GM23338 (cell line): ENCODE results near the gene AP4M1. TPM values are rescaled to one million over a fixed set of nuclear protein-coding genes. Genes with fewer than 3 reads are reported as not detected.

ENCODE experiments used
- ATAC-seq: fragments of 200-7000 bp; cut with Tn5 transposase; 3 replicates; pipeline ENCODE4 v1.9.1; 2020
- DNase-seq: peaks from one replicate; pipeline ENCODE4 v3.0.0-alpha.2; 2015; ENCODE audit warnings: low spot score
- H2AFZ ChIP-seq: fragments of 200-600 bp; sonication (generic); 2 replicates; pipeline ENCODE4 v1.8.0; 2016; ENCODE audit warnings: antibody characterized with exemption, mild to moderate bottlenecking, moderate library complexity
- H3F3A ChIP-seq: fragments of 200-600 bp; sonication (generic); replicated peaks from 2 replicates; pipeline ENCODE4 v1.8.0; 2017; ENCODE audit warnings: antibody characterized with exemption, mixed run types, low read depth
- H3K27ac ChIP-seq: fragments of 200-600 bp; sonication (generic); 2 replicates; pipeline ENCODE4 v1.6.1; 2016; ENCODE audit warnings: low read depth
- H3K27me3 ChIP-seq: fragments of 200-600 bp; sonication (generic); 2 replicates; pipeline ENCODE4 v1.8.0; 2016; ENCODE audit warnings: mild to moderate bottlenecking, mixed run types, moderate library complexity; ENCODE audit not compliant: insufficient read depth
- H3K36me3 ChIP-seq: fragments of 200-600 bp; sonication (generic); 2 replicates; pipeline ENCODE4 v1.8.0; 2016; ENCODE audit warnings: mild to moderate bottlenecking; ENCODE audit not compliant: insufficient read depth
- H3K4me1 ChIP-seq: fragments of 200-600 bp; sonication (generic); 2 replicates; pipeline ENCODE4 v1.8.0; 2016; ENCODE audit warnings: mild to moderate bottlenecking, moderate library complexity; ENCODE audit not compliant: insufficient read depth
- H3K4me2 ChIP-seq: fragments of 200-600 bp; sonication (generic); 2 replicates; pipeline ENCODE4 v1.7.1; 2017; ENCODE audit warnings: mixed run types
- H3K4me3 ChIP-seq: fragments of 200-600 bp; sonication (generic); 2 replicates; pipeline ENCODE4 v1.6.1; 2016; ENCODE audit warnings: mixed run types
- H3K79me2 ChIP-seq: fragments of 200-600 bp; sonication (generic); replicated peaks from 2 replicates; pipeline ENCODE4 v1.8.0; 2017; ENCODE audit warnings: mild to moderate bottlenecking; ENCODE audit not compliant: insufficient read depth
- H3K9me2 ChIP-seq: fragments of 200-600 bp; sonication (generic); 2 replicates; pipeline ENCODE4 v1.8.0; 2017; ENCODE audit not compliant: insufficient read depth
- H4K20me1 ChIP-seq: fragments of 200-600 bp; sonication (generic); replicated peaks from 2 replicates; pipeline ENCODE4 v1.8.0; 2017; ENCODE audit warnings: mild to moderate bottlenecking; ENCODE audit not compliant: insufficient read depth
- H3K27ac Mint-ChIP-seq: 2 replicates; pipeline ENCODE4 v1.8.0; 2020; ENCODE audit warnings: inconsistent platforms, mild to moderate bottlenecking, moderate library complexity, mixed read lengths
- H3K27me3 Mint-ChIP-seq: 3 replicates; pipeline ENCODE4 v1.8.0; 2022; ENCODE audit warnings: low read depth, mild to moderate bottlenecking, moderate library complexity, mixed read lengths, inconsistent platforms; ENCODE audit not compliant: insufficient read depth, poor library complexity
- H3K36me3 Mint-ChIP-seq: 3 replicates; pipeline ENCODE4 v1.8.0; 2021; ENCODE audit warnings: low read depth, mild to moderate bottlenecking, inconsistent platforms, moderate library complexity, mixed read lengths
- H3K4me1 Mint-ChIP-seq: 3 replicates; pipeline ENCODE4 v1.8.0; 2020; ENCODE audit warnings: mild to moderate bottlenecking, inconsistent platforms, mixed read lengths
- H3K4me3 Mint-ChIP-seq: 3 replicates; pipeline ENCODE4 v1.8.0; 2021; ENCODE audit warnings: moderate library complexity, mild to moderate bottlenecking, inconsistent platforms, mixed read lengths
- H3K9me3 Mint-ChIP-seq: 3 replicates; pipeline ENCODE4 v1.8.0; 2020; ENCODE audit warnings: moderate library complexity, mild to moderate bottlenecking, inconsistent platforms, mixed read lengths
- CREB1 ChIP-seq: fragments of 250-450 bp; sonication (Bioruptor Pico); IDR thresholded peaks from 2 replicates; pipeline ENCODE4 v1.5.0; 2020; ENCODE audit warnings: low read depth, mild to moderate bottlenecking, moderate library complexity
- EZH2 ChIP-seq: fragments of 200-600 bp; sonication (generic); IDR thresholded peaks from one replicate; pipeline ENCODE4 v1.8.0; 2017; ENCODE audit warnings: antibody characterized with exemption, mild to moderate bottlenecking, low read depth; ENCODE audit not compliant: unreplicated experiment
- EZH2phosphoT487 ChIP-seq: fragments of 200-600 bp; sonication (generic); IDR thresholded peaks from one replicate; pipeline ENCODE4 v1.8.1; 2018; ENCODE audit warnings: antibody characterized with exemption; ENCODE audit not compliant: unreplicated experiment
- JUNB ChIP-seq: IDR thresholded peaks from one replicate; pipeline ENCODE4 v1.6.1; 2016; ENCODE audit warnings: antibody characterized with exemption; ENCODE audit not compliant: unreplicated experiment
- NANOG ChIP-seq: IDR thresholded peaks from 2 replicates; pipeline ENCODE4 v1.6.1; 2016; ENCODE audit warnings: antibody characterized with exemption, borderline replicate concordance
- POLR2AphosphoS5 ChIP-seq: IDR thresholded peaks from 2 replicates; pipeline ENCODE4 v1.6.1; 2016; ENCODE audit warnings: antibody characterized with exemption, low read depth
- STAT1 ChIP-seq: IDR thresholded peaks from one replicate; pipeline ENCODE4 v1.6.1; 2016; ENCODE audit warnings: antibody characterized with exemption; ENCODE audit not compliant: unreplicated experiment
- ZNF114 ChIP-seq: fragments of 250-450 bp; sonication (Bioruptor Pico); IDR thresholded peaks from 2 replicates; pipeline ENCODE4 v1.5.0; 2020; ENCODE audit warnings: mild to moderate bottlenecking, moderate library complexity
- ZNF331 ChIP-seq: fragments of 250-450 bp; sonication (Bioruptor Pico); IDR thresholded peaks from 2 replicates; pipeline ENCODE4 v1.5.0; 2020; ENCODE audit warnings: low read depth, mild to moderate bottlenecking, moderate library complexity
- polyA plus RNA-seq: library from polyadenylated mRNA; unstranded; fragments of >200 nt; fragmentation: Nextera tagmentation; extraction: Ambion mirVana; gene quantifications from 2 replicates; pipeline ENCODE4 v1.2.1, GENCODE V29; 2016
- total RNA-seq: library from RNA; depleted of rRNA; stranded (reverse); fragments of >200 nt; shearing (Covaris generic); gene quantifications from 2 replicates; pipeline ENCODE4 v1.2.3, GENCODE V29; 2014
- TF ChIP-seq, protein P1 (sequence below): fragments of 250-450 bp; sonication (Bioruptor Pico); IDR thresholded peaks from 2 replicates; pipeline ENCODE4 v1.5.0; 2020; ENCODE audit warnings: mild to moderate bottlenecking, moderate library complexity
- TF ChIP-seq, protein P2 (sequence below), 2 experiments: fragments of 200-600 bp in 1 of 2; sonication (generic) in 1 of 2; conservative IDR thresholded peaks; 2 replicates each; pipeline versions ENCODE4 v1.5.1 to v1.6.1; 2016 to 2017; ENCODE audit warnings: antibody characterized with exemption in 2 of 2, low read depth in 2 of 2, mild to moderate bottlenecking in 2 of 2, moderate library complexity in 1 of 2
- TF ChIP-seq, protein P3 (sequence below): IDR thresholded peaks from 2 replicates; pipeline ENCODE4 v1.6.1; 2016; ENCODE audit warnings: antibody characterized with exemption
- TF ChIP-seq, protein P4 (sequence below): IDR thresholded peaks from one replicate; pipeline ENCODE4 v1.6.1; 2018; ENCODE audit warnings: antibody characterized with exemption; ENCODE audit not compliant: unreplicated experiment

Gene AP4M1
- total and polyA plus RNA-seq, 2 experiments from 2014 or later = 9.5 to 13.3 TPM

DNA sequence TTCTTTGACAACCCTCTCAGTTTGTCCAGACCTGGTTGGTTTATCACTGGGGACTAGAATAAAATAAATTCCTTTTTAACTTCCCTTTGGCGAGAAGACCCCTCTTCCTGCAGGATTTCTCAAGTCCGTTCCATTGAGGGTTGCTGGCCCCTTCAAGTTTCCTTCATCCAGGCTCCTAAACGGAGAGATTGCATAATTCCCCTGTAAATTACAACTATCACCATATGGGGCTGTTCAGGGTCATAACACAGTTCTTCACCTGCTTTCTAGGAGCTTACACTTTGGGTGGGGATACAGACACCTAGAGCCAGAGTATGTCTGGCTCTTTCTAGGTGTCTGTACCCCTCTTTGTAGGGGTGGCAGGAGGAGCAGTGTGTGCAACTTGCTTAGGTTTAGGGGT, 15.9 kb upstream of the AP4M1 start:
- H3K4me1 Mint-ChIP-seq = peaks cover 26% of the 10 kb centered on the region
- ATAC-seq = no peak
- Histone ChIP-seq H2AFZ (no peak overlapping the region), H3K27me3 (no peaks in the 10 kb centered on the region), H3K4me3 (no peak overlapping the region), H3K4me1 (peaks cover 14% of the 10 kb centered on the region), H4K20me1 (peaks cover under 1% of the 10 kb centered on the region; the same call in 1 of the 2 replicates), H3K79me2 (peaks cover 16% of the 10 kb centered on the region), H3F3A (peaks cover 23% of the 10 kb centered on the region; the same call in 1 of the 2 replicates), H3K4me2 (no peak overlapping the region), H3K9me2 (no peaks in the 10 kb centered on the region), H3K27ac (no peak overlapping the region), H3K36me3 (no peaks in the 10 kb centered on the region)
- DNase-seq = no peak
- no peak overlapping the region for H3K27ac Mint-ChIP-seq
- peaks cover 11% of the 10 kb centered on the region for H3K36me3 Mint-ChIP-seq
- H3K27me3 Mint-ChIP-seq = peaks cover 13% of the 10 kb centered on the region
- no peak overlapping the region for H3K4me3 Mint-ChIP-seq
- H3K9me3 Mint-ChIP-seq = peaks cover 3% of the 10 kb centered on the region; the same call in 1 of the 3 replicates
- no peak for TF ChIP-seq NANOG
- TF ChIP-seq STAT1 = no peak
- TF ChIP-seq EZH2 = no peak
- TF ChIP-seq, protein P1, sequence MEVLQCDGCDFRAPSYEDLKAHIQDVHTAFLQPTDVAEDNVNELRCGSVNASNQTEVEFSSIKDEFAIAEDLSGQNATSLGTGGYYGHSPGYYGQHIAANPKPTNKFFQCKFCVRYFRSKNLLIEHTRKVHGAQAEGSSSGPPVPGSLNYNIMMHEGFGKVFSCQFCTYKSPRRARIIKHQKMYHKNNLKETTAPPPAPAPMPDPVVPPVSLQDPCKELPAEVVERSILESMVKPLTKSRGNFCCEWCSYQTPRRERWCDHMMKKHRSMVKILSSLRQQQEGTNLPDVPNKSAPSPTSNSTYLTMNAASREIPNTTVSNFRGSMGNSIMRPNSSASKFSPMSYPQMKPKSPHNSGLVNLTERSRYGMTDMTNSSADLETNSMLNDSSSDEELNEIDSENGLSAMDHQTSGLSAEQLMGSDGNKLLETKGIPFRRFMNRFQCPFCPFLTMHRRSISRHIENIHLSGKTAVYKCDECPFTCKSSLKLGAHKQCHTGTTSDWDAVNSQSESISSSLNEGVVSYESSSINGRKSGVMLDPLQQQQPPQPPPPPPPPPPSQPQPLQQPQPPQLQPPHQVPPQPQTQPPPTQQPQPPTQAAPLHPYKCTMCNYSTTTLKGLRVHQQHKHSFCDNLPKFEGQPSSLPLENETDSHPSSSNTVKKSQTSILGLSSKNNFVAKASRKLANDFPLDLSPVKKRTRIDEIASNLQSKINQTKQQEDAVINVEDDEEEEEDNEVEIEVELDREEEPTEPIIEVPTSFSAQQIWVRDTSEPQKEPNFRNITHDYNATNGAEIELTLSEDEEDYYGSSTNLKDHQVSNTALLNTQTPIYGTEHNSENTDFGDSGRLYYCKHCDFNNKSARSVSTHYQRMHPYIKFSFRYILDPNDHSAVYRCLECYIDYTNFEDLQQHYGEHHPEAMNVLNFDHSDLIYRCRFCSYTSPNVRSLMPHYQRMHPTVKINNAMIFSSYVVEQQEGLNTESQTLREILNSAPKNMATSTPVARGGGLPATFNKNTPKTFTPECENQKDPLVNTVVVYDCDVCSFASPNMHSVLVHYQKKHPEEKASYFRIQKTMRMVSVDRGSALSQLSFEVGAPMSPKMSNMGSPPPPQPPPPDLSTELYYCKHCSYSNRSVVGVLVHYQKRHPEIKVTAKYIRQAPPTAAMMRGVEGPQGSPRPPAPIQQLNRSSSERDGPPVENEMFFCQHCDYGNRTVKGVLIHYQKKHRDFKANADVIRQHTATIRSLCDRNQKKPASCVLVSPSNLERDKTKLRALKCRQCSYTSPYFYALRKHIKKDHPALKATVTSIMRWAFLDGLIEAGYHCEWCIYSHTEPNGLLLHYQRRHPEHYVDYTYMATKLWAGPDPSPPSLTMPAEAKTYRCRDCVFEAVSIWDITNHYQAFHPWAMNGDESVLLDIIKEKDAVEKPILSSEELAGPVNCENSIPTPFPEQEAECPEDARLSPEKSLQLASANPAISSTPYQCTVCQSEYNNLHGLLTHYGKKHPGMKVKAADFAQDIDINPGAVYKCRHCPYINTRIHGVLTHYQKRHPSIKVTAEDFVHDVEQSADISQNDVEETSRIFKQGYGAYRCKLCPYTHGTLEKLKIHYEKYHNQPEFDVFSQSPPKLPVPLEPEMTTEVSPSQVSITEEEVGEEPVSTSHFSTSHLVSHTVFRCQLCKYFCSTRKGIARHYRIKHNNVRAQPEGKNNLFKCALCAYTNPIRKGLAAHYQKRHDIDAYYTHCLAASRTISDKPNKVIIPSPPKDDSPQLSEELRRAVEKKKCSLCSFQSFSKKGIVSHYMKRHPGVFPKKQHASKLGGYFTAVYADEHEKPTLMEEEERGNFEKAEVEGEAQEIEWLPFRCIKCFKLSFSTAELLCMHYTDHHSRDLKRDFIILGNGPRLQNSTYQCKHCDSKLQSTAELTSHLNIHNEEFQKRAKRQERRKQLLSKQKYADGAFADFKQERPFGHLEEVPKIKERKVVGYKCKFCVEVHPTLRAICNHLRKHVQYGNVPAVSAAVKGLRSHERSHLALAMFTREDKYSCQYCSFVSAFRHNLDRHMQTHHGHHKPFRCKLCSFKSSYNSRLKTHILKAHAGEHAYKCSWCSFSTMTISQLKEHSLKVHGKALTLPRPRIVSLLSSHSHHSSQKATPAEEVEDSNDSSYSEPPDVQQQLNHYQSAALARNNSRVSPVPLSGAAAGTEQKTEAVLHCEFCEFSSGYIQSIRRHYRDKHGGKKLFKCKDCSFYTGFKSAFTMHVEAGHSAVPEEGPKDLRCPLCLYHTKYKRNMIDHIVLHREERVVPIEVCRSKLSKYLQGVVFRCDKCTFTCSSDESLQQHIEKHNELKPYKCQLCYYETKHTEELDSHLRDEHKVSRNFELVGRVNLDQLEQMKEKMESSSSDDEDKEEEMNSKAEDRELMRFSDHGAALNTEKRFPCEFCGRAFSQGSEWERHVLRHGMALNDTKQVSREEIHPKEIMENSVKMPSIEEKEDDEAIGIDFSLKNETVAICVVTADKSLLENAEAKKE (CRISPR knock-in tag) = no peak
- no peak for TF ChIP-seq ZNF331 (CRISPR knock-in tag)
- no peak for TF ChIP-seq EZH2phosphoT487
- no peak for TF ChIP-seq ZNF114 (CRISPR knock-in tag)
- TF ChIP-seq POLR2AphosphoS5 = no peak
- TF ChIP-seq, protein P2, sequence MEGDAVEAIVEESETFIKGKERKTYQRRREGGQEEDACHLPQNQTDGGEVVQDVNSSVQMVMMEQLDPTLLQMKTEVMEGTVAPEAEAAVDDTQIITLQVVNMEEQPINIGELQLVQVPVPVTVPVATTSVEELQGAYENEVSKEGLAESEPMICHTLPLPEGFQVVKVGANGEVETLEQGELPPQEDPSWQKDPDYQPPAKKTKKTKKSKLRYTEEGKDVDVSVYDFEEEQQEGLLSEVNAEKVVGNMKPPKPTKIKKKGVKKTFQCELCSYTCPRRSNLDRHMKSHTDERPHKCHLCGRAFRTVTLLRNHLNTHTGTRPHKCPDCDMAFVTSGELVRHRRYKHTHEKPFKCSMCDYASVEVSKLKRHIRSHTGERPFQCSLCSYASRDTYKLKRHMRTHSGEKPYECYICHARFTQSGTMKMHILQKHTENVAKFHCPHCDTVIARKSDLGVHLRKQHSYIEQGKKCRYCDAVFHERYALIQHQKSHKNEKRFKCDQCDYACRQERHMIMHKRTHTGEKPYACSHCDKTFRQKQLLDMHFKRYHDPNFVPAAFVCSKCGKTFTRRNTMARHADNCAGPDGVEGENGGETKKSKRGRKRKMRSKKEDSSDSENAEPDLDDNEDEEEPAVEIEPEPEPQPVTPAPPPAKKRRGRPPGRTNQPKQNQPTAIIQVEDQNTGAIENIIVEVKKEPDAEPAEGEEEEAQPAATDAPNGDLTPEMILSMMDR (conservative IDR thresholded peaks at IDR 0.05; ENCODE audit: low read depth in 2 of 2) = no peak
- TF ChIP-seq, protein P3, sequence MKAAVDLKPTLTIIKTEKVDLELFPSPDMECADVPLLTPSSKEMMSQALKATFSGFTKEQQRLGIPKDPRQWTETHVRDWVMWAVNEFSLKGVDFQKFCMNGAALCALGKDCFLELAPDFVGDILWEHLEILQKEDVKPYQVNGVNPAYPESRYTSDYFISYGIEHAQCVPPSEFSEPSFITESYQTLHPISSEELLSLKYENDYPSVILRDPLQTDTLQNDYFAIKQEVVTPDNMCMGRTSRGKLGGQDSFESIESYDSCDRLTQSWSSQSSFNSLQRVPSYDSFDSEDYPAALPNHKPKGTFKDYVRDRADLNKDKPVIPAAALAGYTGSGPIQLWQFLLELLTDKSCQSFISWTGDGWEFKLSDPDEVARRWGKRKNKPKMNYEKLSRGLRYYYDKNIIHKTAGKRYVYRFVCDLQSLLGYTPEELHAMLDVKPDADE = no peak
- TF ChIP-seq CREB1 = no peak
- TF ChIP-seq, protein P4, sequence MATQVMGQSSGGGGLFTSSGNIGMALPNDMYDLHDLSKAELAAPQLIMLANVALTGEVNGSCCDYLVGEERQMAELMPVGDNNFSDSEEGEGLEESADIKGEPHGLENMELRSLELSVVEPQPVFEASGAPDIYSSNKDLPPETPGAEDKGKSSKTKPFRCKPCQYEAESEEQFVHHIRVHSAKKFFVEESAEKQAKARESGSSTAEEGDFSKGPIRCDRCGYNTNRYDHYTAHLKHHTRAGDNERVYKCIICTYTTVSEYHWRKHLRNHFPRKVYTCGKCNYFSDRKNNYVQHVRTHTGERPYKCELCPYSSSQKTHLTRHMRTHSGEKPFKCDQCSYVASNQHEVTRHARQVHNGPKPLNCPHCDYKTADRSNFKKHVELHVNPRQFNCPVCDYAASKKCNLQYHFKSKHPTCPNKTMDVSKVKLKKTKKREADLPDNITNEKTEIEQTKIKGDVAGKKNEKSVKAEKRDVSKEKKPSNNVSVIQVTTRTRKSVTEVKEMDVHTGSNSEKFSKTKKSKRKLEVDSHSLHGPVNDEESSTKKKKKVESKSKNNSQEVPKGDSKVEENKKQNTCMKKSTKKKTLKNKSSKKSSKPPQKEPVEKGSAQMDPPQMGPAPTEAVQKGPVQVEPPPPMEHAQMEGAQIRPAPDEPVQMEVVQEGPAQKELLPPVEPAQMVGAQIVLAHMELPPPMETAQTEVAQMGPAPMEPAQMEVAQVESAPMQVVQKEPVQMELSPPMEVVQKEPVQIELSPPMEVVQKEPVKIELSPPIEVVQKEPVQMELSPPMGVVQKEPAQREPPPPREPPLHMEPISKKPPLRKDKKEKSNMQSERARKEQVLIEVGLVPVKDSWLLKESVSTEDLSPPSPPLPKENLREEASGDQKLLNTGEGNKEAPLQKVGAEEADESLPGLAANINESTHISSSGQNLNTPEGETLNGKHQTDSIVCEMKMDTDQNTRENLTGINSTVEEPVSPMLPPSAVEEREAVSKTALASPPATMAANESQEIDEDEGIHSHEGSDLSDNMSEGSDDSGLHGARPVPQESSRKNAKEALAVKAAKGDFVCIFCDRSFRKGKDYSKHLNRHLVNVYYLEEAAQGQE = no peak
- TF ChIP-seq JUNB = no peak
